HG03439 (cell line): ENCODE results near the gene STARD3.

Experiments
- ATAC-seq: cut with Tn5 transposase; IDR thresholded peaks from one replicate; pipeline ENCODE4 v1.9.1; 2021; ENCODE audit warnings: mild to moderate bottlenecking, moderate library complexity; ENCODE audit not compliant: unreplicated experiment

The STARD3 gene

DNA sequence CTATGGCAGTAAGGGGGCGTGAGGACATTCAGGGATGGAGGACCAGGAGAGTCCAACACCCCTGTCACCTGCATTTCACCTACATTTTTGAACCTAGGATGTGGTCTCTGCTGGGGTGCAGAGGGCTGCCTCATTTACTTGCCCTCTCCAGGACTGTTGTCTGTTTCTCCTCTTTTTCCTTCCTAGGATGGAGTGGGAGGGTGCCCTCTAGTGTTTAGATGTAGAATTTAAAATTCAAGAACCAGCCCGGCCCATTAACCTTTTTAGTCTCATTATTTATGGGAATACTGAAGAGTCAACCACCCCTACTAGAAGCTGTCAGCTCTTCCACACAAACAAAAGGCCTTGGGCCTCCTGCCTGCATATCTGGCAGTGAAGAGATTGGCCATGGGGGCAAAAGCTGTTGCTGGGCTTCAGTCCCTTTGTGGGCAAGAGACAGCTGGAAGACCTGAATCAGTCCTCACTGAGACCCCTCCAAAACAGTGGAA, 2.5 kb upstream of the STARD3 start:
- no peak for ATAC-seq

DNA sequence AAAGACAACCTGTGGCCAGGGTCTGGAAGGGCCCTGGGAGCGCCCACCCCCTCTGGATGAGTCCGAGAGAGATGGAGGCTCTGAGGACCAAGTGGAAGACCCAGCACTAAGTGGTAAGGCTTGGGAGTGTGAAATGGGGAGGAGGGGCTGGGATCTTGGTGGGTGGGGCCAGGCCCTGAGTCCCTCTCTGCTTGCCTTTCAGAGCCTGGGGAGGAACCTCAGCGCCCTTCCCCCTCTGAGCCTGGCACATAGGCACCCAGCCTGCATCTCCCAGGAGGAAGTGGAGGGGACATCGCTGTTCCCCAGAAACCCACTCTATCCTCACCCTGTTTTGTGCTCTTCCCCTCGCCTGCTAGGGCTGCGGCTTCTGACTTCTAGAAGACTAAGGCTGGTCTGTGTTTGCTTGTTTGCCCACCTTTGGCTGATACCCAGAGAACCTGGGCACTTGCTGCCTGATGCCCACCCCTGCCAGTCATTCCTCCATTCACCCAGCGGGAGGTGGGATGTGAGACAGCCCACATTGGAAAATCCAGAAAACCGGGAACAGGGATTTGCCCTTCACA, 1.2 kb upstream of the STARD3 start:
- no peak for ATAC-seq

DNA sequence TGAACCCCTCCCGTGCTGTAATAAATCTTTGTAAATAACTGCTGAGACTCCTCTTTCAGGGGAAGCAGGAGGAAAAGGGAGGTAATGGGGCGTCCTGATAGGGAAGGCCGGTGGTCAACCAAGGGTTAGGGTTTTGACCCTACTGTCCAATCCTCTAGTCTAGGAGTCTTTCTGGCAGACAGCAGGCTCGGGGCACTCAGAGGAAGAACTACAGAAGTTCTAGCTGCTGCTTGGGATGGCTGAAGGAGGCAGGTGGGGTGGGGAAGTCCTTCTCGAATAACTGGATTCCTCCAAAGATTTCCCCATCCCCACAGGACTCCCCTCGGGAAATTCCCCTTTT, 387 bp upstream of the STARD3 start:
- no peak for ATAC-seq

DNA sequence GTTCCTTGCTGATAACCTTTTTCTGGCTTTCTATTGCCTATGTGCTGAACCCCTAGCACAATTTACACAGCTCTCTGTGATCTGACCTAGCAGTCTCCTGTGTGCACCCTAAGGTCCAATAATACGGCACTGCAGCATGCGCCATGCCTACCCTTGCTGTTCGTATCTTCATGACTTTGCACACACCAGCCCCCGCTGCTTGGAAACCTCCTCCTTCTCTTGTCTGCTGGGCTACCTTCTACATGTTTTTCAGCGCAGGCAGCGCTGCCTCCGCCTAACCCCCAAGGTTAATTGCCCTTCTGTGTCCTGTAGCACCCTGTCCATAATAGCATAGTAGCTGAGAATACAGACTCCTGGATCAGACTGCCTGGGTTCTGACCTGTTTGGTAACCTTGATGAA, 1.4 kb downstream of the STARD3 start:
- no peak for ATAC-seq

DNA sequence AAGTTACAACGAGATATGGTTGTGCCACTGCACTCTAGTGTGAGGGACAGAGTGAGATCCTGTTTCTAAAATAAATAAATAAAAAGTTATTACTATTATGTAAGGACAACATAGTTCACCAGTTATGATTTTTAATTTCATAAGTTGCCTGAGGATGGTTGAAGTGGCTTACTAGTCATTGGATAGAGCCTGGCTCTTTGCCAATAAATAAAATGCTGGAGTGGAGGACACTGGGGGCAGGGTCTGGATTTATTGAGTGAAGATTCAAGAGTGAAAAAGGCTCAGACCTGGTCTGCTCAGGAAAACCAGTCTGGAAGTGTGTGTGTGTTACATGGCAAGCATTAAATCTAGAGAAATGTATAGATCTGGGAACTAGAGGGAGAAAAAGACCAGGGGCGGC, 2.1 kb downstream of the STARD3 start:
- no peak for ATAC-seq

DNA sequence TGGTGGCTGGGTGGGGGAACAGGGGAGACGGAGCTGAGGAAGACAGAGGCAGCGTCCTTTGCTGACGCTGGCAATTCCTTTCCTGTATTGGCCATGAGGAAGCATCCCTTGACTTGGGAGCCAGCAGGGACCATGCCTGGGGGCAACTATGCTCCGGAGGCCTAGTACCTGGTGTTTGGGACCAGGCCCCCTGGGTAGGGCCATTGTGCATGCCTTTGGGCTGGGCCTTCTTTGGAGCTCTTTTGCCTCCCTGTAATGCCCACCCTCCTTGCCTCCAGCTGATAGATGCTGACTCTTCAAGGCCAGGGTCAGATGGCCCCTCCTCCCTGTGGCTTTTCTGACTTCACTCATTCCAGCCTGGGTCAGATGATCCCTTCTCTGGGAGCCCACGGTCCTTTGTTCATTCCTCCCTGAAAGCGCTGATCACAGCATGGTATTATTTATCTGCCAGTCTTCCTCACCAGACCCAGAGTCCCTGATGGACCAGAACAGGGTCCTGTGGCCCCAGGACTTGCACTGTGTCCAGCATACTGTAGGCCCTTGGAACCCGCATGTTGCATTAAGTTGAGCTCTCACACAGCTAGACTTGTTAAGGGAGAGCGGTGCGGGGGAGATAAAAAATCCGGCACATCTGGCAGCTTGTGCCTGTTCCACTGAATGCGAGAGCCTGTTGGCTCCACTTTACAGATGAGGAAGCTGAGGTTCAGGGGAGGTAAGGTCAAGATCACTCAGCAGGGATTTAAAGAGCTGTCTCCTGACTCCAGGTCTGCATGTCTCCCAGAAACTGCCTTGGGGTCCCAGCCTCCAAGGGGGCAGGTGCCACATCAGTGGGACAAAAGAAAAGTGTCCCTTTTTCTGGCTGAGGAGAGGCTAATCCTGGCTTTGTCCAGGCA, 2.9 kb downstream of the STARD3 start:
- no peak for ATAC-seq

DNA sequence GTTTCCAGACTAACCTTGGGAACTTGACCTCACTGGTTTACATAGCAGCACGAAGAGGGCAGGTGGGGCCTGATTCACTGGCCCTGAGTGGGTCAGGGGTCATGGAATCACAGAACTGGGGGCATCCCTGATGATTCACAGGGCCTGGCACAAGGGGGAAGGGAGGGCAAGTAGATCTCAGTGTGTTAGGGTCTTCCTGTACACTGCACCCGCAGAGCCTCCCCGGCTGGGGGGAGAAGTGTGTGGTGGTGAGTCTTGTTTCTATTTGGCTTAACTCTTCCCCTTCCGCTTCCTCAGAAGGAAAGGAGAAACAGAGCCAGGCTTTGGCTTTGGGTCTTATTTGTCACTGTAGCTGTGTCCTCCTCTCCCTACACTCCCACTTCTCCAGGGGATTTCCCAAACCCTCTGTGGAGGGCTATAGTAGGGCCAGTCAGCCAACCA, 3.7 kb downstream of the STARD3 start:
- no peak for ATAC-seq

DNA sequence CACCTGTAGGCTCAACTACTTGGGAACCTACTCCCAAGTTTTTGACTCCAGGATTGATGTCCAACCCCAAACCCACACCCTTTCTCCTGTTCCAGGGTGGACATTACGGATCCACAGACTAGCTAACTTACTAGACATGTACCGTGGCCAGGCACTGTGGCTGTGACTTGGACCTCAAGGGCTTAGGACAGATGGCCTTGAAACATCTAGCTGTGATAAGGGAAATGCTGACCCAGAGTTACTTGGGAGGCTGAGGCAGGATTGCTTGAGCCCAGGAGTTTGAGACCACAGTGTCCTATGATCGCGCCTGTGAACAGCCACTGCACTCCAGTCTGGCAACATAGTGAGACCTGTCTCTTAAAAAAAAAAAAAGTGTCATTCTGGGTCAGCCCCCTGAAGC, 4.2 kb downstream of the STARD3 start:
- no peak for ATAC-seq

DNA sequence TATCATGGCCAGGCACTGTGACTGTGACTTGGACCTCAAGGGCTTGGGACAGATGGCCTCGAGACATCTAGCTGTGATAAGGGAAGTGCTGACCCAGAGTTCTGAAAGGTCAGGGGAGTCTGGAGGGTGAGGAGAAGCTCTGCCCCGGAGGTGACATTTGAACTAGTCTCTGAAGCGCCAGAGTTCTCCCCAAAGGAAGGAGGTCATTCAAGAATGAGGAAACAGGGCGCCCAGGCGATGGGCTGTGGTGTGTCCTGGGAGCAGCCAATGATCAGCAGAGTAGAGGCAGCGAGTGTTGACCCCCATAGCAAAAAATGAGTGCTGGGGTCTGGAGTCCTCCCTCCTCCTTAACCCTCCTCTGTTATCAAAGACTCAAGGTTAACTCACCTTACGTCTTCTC, 4.9 kb downstream of the STARD3 start:
- no peak for ATAC-seq

DNA sequence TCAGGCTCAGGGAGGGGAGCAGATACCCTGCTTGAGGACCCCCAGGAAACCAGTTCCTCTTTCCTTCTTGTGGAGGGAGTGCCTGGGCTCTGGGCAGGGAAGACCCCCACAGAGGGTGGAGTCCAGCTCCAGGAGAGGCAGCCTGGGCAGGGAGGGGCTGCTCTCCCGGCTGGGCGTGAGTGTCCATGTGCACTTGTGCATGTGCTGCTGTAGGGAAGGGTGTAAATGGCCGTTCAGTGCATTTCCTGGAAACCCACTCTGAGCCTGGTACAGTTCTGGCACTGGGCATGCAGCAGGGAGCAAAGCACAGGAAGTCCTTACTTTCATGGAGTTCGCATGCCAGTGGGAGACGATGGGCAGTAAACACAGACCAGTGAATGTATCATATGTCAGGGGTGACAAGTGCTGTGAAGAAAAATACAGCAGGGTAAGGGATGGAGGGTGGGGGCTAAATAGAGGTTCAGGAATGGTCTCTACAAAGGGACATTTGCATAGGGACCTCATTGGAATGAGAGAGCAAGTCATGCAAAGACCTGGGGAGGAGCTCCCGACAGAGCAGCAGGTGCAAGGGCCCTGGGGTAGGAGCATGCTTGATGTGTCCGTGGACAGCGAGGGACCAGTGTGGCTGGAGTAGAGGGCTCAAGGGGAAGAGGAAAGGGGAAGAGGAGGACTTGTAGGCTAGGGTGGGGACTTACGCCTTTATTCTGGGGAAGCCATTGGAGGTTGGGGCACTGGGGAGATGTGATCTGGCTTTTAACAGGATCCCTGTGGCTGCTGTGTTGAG, 5.5 kb downstream of the STARD3 start:
- ATAC-seq, result no peak

DNA sequence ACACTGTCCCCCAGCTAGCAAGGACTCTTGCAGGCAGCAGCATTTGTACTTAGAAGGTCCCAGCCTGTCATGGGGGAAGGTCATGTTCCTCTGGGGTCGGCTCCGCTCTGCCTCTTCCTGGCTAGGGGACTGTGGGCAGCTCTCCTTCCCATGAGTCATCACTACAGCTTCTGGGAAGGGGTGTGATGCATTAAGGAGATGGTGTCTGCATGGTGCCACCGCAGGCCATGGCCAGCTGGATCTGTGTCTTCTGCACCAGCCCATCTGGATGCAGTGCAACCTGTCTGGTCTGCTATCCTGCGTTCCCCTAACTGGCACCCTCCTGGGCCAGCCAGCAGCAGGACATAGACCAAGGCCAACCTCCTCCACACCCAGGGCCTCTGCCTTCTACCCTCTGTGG, 6.3 kb downstream of the STARD3 start:
- no peak for ATAC-seq

DNA sequence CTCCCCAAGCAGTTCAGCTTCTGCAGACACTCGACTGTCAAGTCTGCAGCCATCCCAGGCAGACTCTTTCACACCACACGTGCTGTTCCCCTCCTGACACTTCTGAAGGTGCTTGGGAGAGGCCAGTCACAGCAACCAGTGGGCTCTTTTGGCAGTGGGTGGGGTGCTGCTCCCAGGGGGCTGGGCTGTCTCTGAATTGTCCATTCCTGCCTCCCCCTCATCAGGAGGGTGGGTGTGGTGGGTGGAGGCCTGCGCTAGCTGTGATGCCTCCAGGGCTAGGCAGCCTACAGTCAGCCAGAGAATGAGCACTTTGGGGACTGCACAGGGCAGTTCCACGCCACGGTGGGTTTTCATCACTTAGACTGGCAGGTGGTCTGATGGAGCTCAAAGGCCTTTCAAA, 10.3 kb downstream of the STARD3 start:
- ATAC-seq, result no peak

DNA sequence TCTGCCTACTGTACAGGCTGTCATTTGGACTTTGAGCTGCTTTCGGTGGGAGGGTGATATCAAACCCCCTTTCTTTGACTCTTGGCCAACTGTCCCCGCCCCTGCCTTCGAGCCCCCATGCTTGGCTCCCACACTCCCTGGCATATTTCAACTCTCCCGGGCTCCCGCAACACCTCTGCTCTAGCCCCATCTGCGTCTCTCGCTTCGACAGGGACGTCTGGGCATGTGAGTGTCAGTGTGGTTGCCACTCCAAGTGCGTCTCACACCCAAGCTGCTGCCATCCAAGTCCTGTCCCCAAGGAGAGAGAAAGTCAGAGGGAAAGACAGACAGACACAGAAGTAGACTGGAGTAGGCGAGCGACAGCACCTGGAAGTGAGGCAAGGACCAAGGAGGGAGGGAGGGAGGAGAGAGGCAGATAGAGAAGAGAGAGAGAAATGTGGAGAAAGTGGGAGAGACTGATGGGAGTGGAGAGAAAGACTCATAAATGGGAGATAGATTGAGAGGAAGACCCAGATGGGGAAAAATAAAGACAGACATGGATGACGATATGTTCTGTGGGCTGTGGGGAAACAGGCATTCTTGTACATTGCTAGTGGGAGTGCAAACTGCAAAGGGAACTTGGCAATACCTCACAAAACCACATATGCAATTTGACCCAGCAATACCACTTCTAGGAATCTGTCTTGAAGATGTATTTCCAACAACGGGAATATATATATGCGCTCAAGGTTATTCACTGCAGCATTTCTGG, 11.8 kb downstream of the STARD3 start:
- ATAC-seq, result no peak

DNA sequence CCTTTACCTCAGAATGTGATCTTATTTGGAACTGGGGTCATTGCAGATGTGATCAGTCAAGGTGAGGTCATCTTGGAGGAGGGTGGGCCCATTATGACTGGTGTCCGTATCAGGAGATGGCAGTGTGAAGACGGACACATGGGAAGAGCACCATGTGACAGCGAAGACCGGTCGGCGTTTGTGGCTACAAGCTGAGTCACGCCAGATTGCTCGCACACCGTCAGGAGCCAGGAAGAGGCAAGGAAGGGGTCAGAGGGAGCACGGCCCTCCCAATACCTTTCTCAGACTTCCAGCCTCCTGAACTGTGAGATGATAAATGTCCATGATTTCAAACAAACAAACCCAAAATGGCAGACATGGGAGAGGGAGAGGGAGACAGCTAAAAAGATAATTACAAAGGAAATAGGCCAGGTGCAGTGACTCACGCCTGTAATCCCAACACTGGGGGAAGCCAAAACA, 13.2 kb downstream of the STARD3 start:
- no peak for ATAC-seq

DNA sequence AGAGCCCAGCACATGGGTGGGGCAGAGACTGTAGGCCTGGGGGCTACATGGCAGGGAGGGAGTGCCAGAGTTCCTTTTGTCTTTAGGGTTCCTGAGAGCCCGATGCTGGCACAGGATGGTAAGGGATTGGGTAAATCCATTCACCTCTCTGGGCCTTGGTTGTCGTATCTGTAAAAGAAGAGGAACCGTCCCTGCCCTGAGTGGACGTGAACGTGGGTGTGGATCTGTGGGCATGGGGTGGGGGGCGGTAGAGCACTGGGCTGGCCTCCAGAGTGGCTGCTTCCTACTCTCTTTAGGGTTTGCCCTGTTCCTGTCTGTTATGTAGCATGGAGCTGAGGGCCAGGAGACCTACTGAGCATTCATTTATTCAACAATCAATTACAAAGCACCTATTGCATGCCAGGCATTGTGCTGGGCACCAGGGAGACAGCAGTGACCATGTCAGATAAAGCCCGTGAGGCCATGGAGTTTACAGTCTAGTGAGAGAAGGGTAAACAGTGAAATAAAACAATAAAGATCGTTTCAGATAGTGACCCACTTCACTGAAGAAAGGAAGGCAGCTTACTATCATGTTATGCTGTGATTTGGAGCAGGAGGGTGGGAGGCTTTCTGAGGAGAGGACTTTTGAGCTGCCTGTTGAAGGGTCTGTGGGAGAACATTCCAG, 15.1 kb downstream of the STARD3 start:
- no peak for ATAC-seq

DNA sequence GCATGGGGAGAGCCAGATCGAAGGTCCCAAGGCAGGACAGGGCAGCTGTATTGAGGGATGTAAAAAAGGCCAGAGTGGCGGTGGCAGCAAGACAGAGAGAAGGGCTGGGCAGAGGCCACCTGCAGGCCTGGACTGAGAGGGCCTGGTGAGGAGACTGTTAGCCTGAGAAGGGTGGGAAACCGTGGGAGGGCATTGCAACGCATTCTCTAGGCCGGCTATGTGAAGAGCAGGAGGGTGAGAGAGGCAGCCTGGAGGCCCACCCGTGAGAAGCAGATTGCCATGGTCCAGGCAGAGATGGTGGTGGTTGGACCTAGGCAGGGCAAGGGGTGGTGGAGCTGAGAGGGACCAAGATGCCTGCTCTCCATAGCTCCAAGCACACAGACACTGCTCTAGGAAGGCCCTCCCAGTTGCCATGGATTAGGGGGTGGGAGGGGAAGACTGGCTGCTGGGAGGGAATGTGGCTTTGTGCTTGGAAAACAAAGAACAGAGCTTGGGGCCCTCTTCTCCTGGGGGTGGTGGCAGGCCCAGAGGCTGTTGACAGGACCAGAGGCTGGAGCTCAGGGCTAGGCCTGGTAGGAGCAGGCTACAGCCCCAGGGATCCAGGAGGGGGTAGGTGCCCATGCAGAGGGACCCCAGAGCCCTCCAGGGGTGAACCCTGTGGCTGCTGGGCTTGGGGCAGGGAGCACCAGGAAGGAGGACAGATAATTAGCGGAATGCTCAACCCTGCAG, 15.8 kb downstream of the STARD3 start:
- no peak for ATAC-seq

DNA sequence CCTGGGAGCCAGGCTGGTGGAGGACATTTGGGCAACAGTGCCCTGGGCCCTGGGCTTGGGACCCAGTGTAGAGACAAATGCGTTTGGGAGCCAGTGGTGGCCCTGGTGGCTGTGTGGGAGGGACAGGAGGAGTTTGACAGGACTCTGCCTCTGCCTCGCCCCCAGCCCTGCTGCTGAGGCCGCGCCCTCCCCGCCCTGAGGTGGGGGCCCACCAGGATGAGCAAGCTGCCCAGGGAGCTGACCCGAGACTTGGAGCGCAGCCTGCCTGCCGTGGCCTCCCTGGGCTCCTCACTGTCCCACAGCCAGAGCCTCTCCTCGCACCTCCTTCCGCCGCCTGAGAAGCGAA, 16.3 kb downstream of the STARD3 start:
- no peak for ATAC-seq

DNA sequence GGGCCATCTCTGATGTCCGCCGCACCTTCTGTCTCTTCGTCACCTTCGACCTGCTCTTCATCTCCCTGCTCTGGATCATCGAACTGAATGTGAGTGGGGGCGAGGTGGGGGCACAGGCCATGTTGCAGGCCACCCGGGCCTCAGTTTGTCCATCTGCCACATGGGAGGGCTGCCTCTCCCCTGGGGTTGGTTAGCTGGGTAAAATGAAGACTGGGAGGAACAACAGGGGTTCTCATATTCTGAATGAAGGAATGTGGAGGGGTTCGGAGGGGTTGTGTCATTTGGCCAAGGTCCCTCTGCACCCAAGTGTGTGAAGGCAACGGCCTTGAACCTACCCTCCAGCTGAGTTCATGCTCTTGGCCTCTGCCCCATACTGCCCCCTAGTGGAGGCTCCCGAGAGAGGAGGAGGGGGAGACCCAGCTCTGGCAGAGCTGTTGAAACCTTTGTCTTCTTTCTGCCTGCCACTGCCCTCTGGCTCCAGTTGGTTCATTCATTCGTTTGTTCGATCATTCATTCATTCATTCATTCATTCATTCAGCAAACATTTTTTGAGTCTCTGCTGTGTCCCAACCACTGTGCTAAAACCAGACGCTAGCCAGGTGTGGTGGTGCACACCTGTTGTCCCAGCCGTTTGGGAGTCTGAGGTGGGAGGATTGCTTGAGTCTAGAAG, 16.9 kb downstream of the STARD3 start:
- ATAC-seq, result no peak

DNA sequence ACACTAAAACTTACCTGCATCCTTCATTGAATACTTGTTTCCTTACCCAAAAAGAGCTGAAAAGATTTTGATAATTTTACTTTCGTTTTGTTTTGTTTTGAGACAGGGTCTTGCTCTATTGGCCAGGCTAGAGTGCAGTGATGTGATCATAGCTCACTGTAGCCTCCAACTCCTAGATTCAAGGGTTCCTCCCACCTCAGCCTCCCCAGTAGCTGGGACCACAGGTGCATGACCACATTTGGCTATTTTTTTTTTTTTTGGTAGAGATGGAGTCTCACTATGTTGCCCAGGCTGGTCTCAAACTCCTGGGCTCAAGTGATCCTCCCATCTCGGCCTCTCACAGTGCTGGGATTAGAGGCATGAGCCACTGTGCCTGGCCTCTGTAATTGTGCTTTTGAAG, 18.2 kb downstream of the STARD3 start:
- ATAC-seq, result no peak
